Liver (tissue), 9 donors: ENCODE data around the gene DDIT4. TPM values are rescaled to one million over a fixed set of nuclear protein-coding genes. Genes with fewer than 3 reads are reported as not detected.

Experiments used
- DNase-seq: peaks from one replicate; pipeline ENCODE4 v3.0.0-alpha.2; 2017; ENCODE audit warnings: low spot score
- H3K27ac ChIP-seq, 2 donors: one replicate each; pipeline ENCODE4 v1.7.0; 2013; ENCODE audit warnings: inconsistent platforms in 2 of 2, low read length in 2 of 2, control low read depth in 1 of 2, low read depth in 1 of 2, mild to moderate bottlenecking in 1 of 2
- H3K27me3 ChIP-seq, 4 donors: one replicate each; pipeline versions ENCODE4 v1.6.1 to v1.7.0; 2013; ENCODE audit warnings: low read length in 3 of 4, inconsistent platforms in 1 of 4, mild to moderate bottlenecking in 1 of 4, moderate library complexity in 1 of 4; ENCODE audit not compliant: control insufficient read depth in 4 of 4, insufficient read depth in 4 of 4
- H3K36me3 ChIP-seq, 4 donors: one replicate each; pipeline versions ENCODE4 v1.6.1 to v1.7.0; 2013; ENCODE audit warnings: low read length in 3 of 4, mild to moderate bottlenecking in 3 of 4, low read depth in 1 of 4, moderate library complexity in 1 of 4; ENCODE audit not compliant: control insufficient read depth in 4 of 4, insufficient read depth in 3 of 4
- H3K4me1 ChIP-seq, 4 donors: one replicate each; pipeline versions ENCODE4 v1.6.1 to v1.7.0; 2013; ENCODE audit warnings: low read length in 3 of 4, mild to moderate bottlenecking in 3 of 4, moderate library complexity in 1 of 4; ENCODE audit not compliant: control insufficient read depth in 4 of 4, insufficient read depth in 4 of 4
- H3K4me3 ChIP-seq, 3 donors: one replicate each; pipeline versions ENCODE4 v1.6.1 to v1.7.0; 2013; ENCODE audit warnings: low read length in 3 of 3, control low read depth in 1 of 3, low read depth in 1 of 3, mild to moderate bottlenecking in 1 of 3
- H3K9ac ChIP-seq, 2 donors: one replicate each; pipeline ENCODE4 v1.7.0; 2013; ENCODE audit warnings: low read length in 2 of 2, mild to moderate bottlenecking in 2 of 2, moderate library complexity in 2 of 2, control low read depth in 1 of 2, low read depth in 1 of 2
- H3K9me3 ChIP-seq, 4 donors: one replicate each; pipeline versions ENCODE4 v1.6.1 to v1.7.0; 2013; ENCODE audit warnings: low read length in 3 of 4; ENCODE audit not compliant: control insufficient read depth in 4 of 4
- CTCF ChIP-seq: fragments of 150-350 bp; IDR thresholded peaks from 2 replicates; pipeline ENCODE4 v1.5.1; 2017; ENCODE audit warnings: improper control_type of control experiment, low read depth, low read length; ENCODE audit not compliant: missing input control
- EGR1 ChIP-seq, 2 donors: IDR thresholded peaks; 2 replicates each; pipeline ENCODE4 v1.6.1; 2016 to 2018; ENCODE audit warnings: antibody characterized with exemption in 2 of 2, low read depth in 2 of 2
- FOXA1 ChIP-seq: IDR thresholded peaks from 2 replicates; pipeline ENCODE4 v1.6.1; 2016; ENCODE audit warnings: antibody characterized with exemption
- FOXA2 ChIP-seq: IDR thresholded peaks from 2 replicates; pipeline ENCODE4 v1.6.1; 2016; ENCODE audit warnings: antibody characterized with exemption
- GABPA ChIP-seq, 2 donors: IDR thresholded peaks in 1 of 2; conservative IDR thresholded peaks in 1 of 2; 2 replicates each; pipeline ENCODE4 v1.6.1; 2016; ENCODE audit warnings: antibody characterized with exemption in 2 of 2, mild to moderate bottlenecking in 1 of 2, moderate library complexity in 1 of 2
- HNF4G ChIP-seq: IDR thresholded peaks from 2 replicates; pipeline ENCODE4 v1.6.1; 2016; ENCODE audit warnings: antibody characterized with exemption
- JUND ChIP-seq, 2 donors: IDR thresholded peaks; 2 replicates each; pipeline ENCODE4 v1.6.1; 2016; ENCODE audit warnings: antibody characterized with exemption in 2 of 2
- NR2F2 ChIP-seq: IDR thresholded peaks from 2 replicates; pipeline ENCODE4 v1.6.1; 2016; ENCODE audit warnings: antibody characterized with exemption
- RAD21 ChIP-seq, 2 donors: IDR thresholded peaks; 2 replicates each; pipeline ENCODE4 v1.6.1; 2016; ENCODE audit warnings: antibody characterized with exemption in 2 of 2, mild to moderate bottlenecking in 2 of 2
- RXRA ChIP-seq, 2 donors: IDR thresholded peaks; 2 replicates each; pipeline ENCODE4 v1.6.1; 2017 to 2018; ENCODE audit warnings: antibody characterized with exemption in 2 of 2, mild to moderate bottlenecking in 1 of 2
- SP1 ChIP-seq: IDR thresholded peaks from 2 replicates; pipeline ENCODE4 v1.6.1; 2018; ENCODE audit warnings: antibody characterized with exemption, mild to moderate bottlenecking
- TAF1 ChIP-seq: conservative IDR thresholded peaks from 2 replicates; pipeline ENCODE4 v1.6.1; 2016; ENCODE audit warnings: antibody characterized with exemption, mild to moderate bottlenecking
- YY1 ChIP-seq: IDR thresholded peaks from 2 replicates; pipeline ENCODE4 v1.6.1; 2016; ENCODE audit warnings: antibody characterized with exemption, mild to moderate bottlenecking
- WGBS: extraction: QIAGEN DNeasy Blood & Tissue Kit; methylation state at CpG from one replicate; pipeline ENCODE4 v1.1.7; 2013; 5-methylcytosine and 5-hydroxymethylcytosine counted together
- polyA plus RNA-seq, 2 donors: library from polyadenylated mRNA; stranded (reverse) in 1 of 2; unstranded in 1 of 2; fragments of 200-250 nt in 1 of 2; fragments of >200 nt in 1 of 2; fragmentation: Nextera tagmentation in 1 of 2; extraction: Ambion mirVana in 1 of 2; gene quantifications; one replicate each; pipeline versions ENCODE4 v1.2.1 to v1.2.3, GENCODE V29; 2013 to 2015
- total RNA-seq, 2 donors: library from RNA; depleted of rRNA; stranded (reverse); fragments of >200 nt; gene quantifications; one replicate each; pipeline ENCODE4 v1.2.3, GENCODE V29; 2014
- TF ChIP-seq, protein P1 (sequence below): IDR thresholded peaks from 2 replicates; pipeline ENCODE4 v1.6.1; 2016; ENCODE audit warnings: antibody characterized with exemption
- donor health status: healthy.
- donor health status: healthy.
- donor health status: healthy.
- donor health status: healthy.
- donor health status: healthy.

The DDIT4 gene
- total and polyA plus RNA-seq, 4 donors, result 18.4 to 69.0 (median 43.7) TPM

- Histone ChIP-seq H3K4me3 (peak overlapping the region; percentile 26 to 60 (median 49)), H3K27ac (peak overlapping the region; percentile 89 to 95), H3K27me3 (no peaks in the 10 kb centered on the region), H3K36me3 (no peaks in the 10 kb centered on the region), H3K4me1 (peaks cover 0 to 6% (median 2%) of the 10 kb centered on the region in 4 donors), H3K9ac (peak overlapping the region; percentile 60 to 71), H3K9me3 (no peaks in the 10 kb centered on the region)
- WGBS, result 17% methylated on average over 55 of the region's 55 CpGs
- DNase-seq, result peak; percentile 91
- TF ChIP-seq RXRA (IDR thresholded peaks at IDR 0.05) (no peak), JUND (IDR thresholded peaks at IDR 0.05) (no peak), SP1 (peak; percentile 36), FOXA2 (no peak), RAD21 (IDR thresholded peaks at IDR 0.05) (peak in 1 of 2 donors; percentile 16)
Observed at GRCh38 chr10:72297805-72298591, 24.3 kb downstream of the DDIT4 start.

DNA sequence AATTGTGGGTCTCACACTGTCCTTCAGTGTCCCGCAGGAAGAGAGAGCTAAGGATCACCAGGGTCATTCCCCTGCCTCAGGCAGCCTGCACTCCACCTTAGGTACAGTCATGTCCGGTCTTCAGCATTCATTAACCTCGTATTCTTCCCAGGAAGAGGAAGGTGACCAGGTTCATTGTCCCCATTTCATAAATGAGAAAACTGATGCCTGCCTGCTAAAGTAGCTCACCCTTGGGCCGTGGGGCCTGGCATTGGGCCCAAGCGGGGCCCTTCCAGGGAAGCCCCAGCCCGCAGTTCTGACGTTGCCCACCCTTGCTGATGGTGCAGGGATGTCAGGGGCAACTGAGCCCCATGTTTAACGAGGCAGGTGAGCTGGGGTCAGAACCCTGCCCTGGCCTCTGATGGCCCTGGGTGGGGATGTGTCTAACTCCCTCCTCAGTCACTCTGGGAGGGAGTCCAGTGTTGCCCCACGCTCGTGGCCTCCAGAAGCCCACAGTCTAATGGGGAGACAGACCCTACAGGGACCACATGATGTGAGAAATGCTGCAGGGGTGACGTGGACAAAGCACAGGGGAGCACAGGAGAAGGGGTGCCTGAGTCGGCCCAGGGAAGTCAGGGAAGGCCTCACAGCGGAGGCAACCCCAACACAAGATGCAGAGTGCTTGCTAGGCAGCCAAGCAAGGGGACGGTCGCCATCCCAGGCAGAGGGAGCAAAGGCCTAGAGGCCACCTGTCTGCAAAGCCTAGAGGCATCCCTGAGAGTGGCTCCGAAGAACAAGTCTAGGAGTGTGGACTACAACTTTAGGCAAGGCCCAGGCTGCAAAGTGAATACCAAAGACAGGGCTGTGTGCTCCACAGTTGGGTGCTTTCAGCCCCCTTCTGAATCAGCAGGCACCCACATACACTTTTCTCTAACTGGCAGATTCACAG, 25.1 kb downstream of the DDIT4 start:
- Histone ChIP-seq H3K4me1 (peaks cover 0 to 6% (median 2%) of the 10 kb centered on the region in 4 donors), H3K9ac (no peak overlapping the region), H3K27me3 (no peaks in the 10 kb centered on the region), H3K9me3 (no peaks in the 10 kb centered on the region), H3K4me3 (no peak overlapping the region), H3K36me3 (no peaks in the 10 kb centered on the region), H3K27ac (peak overlapping the region; percentile 22 to 63)
- DNase-seq, result no peak
- TF ChIP-seq SP1 (no peak), YY1 (no peak), HNF4G (no peak), RAD21 (IDR thresholded peaks at IDR 0.05) (no peak), FOXA1 (no peak), TAF1 (no peak), NR2F2 (no peak), CTCF (no peak), GABPA (IDR thresholded peaks at IDR 0.05 in 1 of 2, conservative IDR thresholded peaks at IDR 0.05 in 1 of 2) (no peak), EGR1 (IDR thresholded peaks at IDR 0.05; ENCODE audit: low read depth in 2 of 2) (no peak), JUND (IDR thresholded peaks at IDR 0.05) (no peak)
- TF ChIP-seq, protein P1, sequence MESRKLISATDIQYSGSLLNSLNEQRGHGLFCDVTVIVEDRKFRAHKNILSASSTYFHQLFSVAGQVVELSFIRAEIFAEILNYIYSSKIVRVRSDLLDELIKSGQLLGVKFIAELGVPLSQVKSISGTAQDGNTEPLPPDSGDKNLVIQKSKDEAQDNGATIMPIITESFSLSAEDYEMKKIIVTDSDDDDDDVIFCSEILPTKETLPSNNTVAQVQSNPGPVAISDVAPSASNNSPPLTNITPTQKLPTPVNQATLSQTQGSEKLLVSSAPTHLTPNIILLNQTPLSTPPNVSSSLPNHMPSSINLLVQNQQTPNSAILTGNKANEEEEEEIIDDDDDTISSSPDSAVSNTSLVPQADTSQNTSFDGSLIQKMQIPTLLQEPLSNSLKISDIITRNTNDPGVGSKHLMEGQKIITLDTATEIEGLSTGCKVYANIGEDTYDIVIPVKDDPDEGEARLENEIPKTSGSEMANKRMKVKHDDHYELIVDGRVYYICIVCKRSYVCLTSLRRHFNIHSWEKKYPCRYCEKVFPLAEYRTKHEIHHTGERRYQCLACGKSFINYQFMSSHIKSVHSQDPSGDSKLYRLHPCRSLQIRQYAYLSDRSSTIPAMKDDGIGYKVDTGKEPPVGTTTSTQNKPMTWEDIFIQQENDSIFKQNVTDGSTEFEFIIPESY, result no peak
- WGBS, result 92% methylated on average over 16 of the region's 16 CpGs
